Measurements from ENCODE around the gene SDK2. TPM values are rescaled to one million over a fixed set of nuclear protein-coding genes. Genes with fewer than 3 reads are reported as not detected.

The SDK2 gene
- total and polyA plus RNA-seq, 9 of the 15 experiments (the other 6 are each of a cell fraction or from before 2014, with no cell fraction given) = 0.04 TPM; not detected in 8

GRCh38 chr17:73411313-73411747 is 232.9 kb downstream of the SDK2 start:
- POLR2A ChIA-PET = interaction anchor here (1.1 to 2.0 kb wide), 2 partner anchors 8 to 10 kb away, joined by 4 to 14 read pairs; no protein-coding TSS in a partner anchor
- FAIRE-seq = no peak

More at GRCh38 chr17:73411313-73411747, 232.9 kb downstream of the SDK2 start:
- no peaks in the 10 kb centered on the region for H4K20me1 ChIP-seq (replicated peaks; ENCODE audit: control insufficient read depth, insufficient read depth, low read length)
- no peak overlapping the region for H3K4me2 ChIP-seq (ENCODE audit: insufficient read depth, low read length)
- H3K4me3 ChIP-seq = no peak overlapping the region
- CTCF ChIA-PET (ENCODE audit: low intra/inter-chr PET ratio) = no interaction called here
- H3K27ac ChIP-seq (ENCODE audit: extremely low read depth, low read depth, low read length) = no peak overlapping the region
- ATAC-seq (no peak), DNase-seq (ENCODE audit: extremely low read depth in 1 of 4, low spot score in 3 of 4) (no peak)
- TF ChIP-seq RBM17 (IDR thresholded peaks at IDR 0.05; ENCODE audit: borderline replicate concordance, low read depth, low read length) = no peak
- no peak for TF ChIP-seq ZNF121 (CRISPR knock-in tag; conservative IDR thresholded peaks at IDR 0.05)
- TF ChIP-seq TAL1 (IDR thresholded peaks at IDR 0.05) = no peak
- no peak for TF ChIP-seq JUNB (CRISPR knock-in tag; conservative IDR thresholded peaks at IDR 0.05)
- no peak for TF ChIP-seq HES1 (IDR thresholded peaks at IDR 0.05; ENCODE audit: low read depth)
- TF ChIP-seq ETS1 (conservative IDR thresholded peaks at IDR 0.05; ENCODE audit: control insufficient read depth, low read depth, low read length) = no peak
- no peak for TF ChIP-seq IRF2 (CRISPR knock-in tag; IDR thresholded peaks at IDR 0.05)
- no peak for TF ChIP-seq SMAD4 (CRISPR knock-in tag; conservative IDR thresholded peaks at IDR 0.05)
- TF ChIP-seq RBM22 (IDR thresholded peaks at IDR 0.05; ENCODE audit: low read depth, low read length, poor library complexity, severe bottlenecking) = no peak
- H3K9ac ChIP-seq (ENCODE audit: insufficient read depth in 1 of 2, low read depth in 2 of 2, low read length in 2 of 2) = no peak overlapping the region
- H3K9me3 ChIP-seq (replicated peaks; ENCODE audit: control insufficient read depth, insufficient read depth, low read depth, low read length) = no peaks in the 10 kb centered on the region
- no TSS peak for BruUV-seq (replicated peaks)
- intact Hi-C loops (cut with micrococcal nuclease) = no loop called here
- in situ Hi-C loops (cut with MboI) = no loop called here
- no peaks in the 10 kb centered on the region; a peak in 1 of 5 replicates for H3K4me1 ChIP-seq (replicated peaks in 1 of 2; ENCODE audit: control insufficient read depth in 2 of 2, insufficient read depth in 2 of 2, low read length in 2 of 2)
- no peaks in the 10 kb centered on the region for H3K79me2 ChIP-seq (ENCODE audit: control insufficient read depth, insufficient read depth, low read length)
- no peaks in the 10 kb centered on the region for H3K36me3 ChIP-seq (ENCODE audit: control insufficient read depth, insufficient read depth, low read length)
- 6% methylated on average over 13 of the region's 13 CpGs for whole genome bisulfite sequencing (ENCODE audit: insufficient coverage, low coverage, missing lambda C conversion rate)
- H3K9me1 ChIP-seq (ENCODE audit: control insufficient read depth, insufficient read depth, low read length) = no peaks in the 10 kb centered on the region
- H2AFZ ChIP-seq (ENCODE audit: low read depth, low read length) = no peak overlapping the region
- H3K27me3 ChIP-seq (ENCODE audit: control insufficient read depth in 2 of 2, insufficient read depth in 2 of 2, low read length in 2 of 2) = peaks cover 17 to 38% of the 10 kb centered on the region in 2 experiments; a peak in 4 of 5 replicates

Measured in K562 (cell line).